Stimulated activated naive B cell treated with anti-CD40 and anti-IgM and Interleukin-4, amounts not matched to agents 10 μg/mL and 1 μg/mL and 100 μg/mL, for 72 hours (primary cell): Measurements from ENCODE around the gene ADAP1.

Experiments used
- ATAC-seq, 2 donors: fragments of 150-1000 bp; cut with Tn5 transposase; replicated peaks; 2 replicates each; pipeline ENCODE4 v1.10.0; 2021; ENCODE audit warnings: moderate library complexity in 1 of 2
- DNase-seq: peaks from one replicate; pipeline ENCODE4 v3.0.0; 2021
- H3K27ac Mint-ChIP-seq: one replicate; pipeline ENCODE4 v1.8.0; 2022; ENCODE audit warnings: mild to moderate bottlenecking, mixed read lengths
- H3K27me3 Mint-ChIP-seq, 2 donors: one replicate each; pipeline ENCODE4 v1.8.0; 2022; ENCODE audit warnings: mixed read lengths in 2 of 2
- H3K36me3 Mint-ChIP-seq, 2 donors: one replicate each; pipeline ENCODE4 v1.8.0; 2022; ENCODE audit warnings: mixed read lengths in 2 of 2, mild to moderate bottlenecking in 1 of 2
- H3K4me1 Mint-ChIP-seq, 2 donors: one replicate each; pipeline ENCODE4 v1.8.0; 2022; ENCODE audit warnings: mixed read lengths in 2 of 2, mild to moderate bottlenecking in 1 of 2
- H3K4me3 Mint-ChIP-seq, 2 donors: one replicate each; pipeline ENCODE4 v1.8.0; 2022; ENCODE audit warnings: mild to moderate bottlenecking in 2 of 2, mixed read lengths in 2 of 2, moderate library complexity in 1 of 2
- H3K9me3 Mint-ChIP-seq, 2 donors: one replicate each; pipeline ENCODE4 v1.8.0; 2022; ENCODE audit warnings: mixed read lengths in 2 of 2, mild to moderate bottlenecking in 1 of 2

The ADAP1 gene

GRCh38 chr7:974172-974571 is 19.7 kb upstream of the ADAP1 start:
- DNase-seq (no peak), ATAC-seq (no peak)
- Mint-ChIP-seq H3K9me3 (no peaks in the 10 kb centered on the region), H3K4me1 (peaks cover 24 to 48% of the 10 kb centered on the region in 2 donors), H3K27ac (peak overlapping the region; percentile 98), H3K36me3 (peaks cover 16 to 34% of the 10 kb centered on the region in 2 donors), H3K4me3 (peak overlapping the region; percentile 96 to 99), H3K27me3 (no peaks in the 10 kb centered on the region)

GRCh38 chr7:973312-973711 is 18.8 kb upstream of the ADAP1 start:
- peak overlapping the region; percentile 47 for H3K27ac Mint-ChIP-seq
- DNase-seq: no peak
- no peak for ATAC-seq
- H3K9me3 Mint-ChIP-seq: no peaks in the 10 kb centered on the region
- peak overlapping the region; percentile 17 to 55 for H3K4me3 Mint-ChIP-seq
- peaks cover 16 to 34% of the 10 kb centered on the region in 2 donors for H3K36me3 Mint-ChIP-seq
- no peaks in the 10 kb centered on the region for H3K27me3 Mint-ChIP-seq
- H3K4me1 Mint-ChIP-seq: peaks cover 24 to 52% of the 10 kb centered on the region in 2 donors

- Mint-ChIP-seq H3K9me3 (no peaks in the 10 kb centered on the region), H3K4me1 (peaks cover 21 to 52% of the 10 kb centered on the region in 2 donors), H3K36me3 (peaks cover 21 to 39% of the 10 kb centered on the region in 2 donors), H3K27ac (no peak overlapping the region), H3K27me3 (no peaks in the 10 kb centered on the region), H3K4me3 (no peak overlapping the region)
- ATAC-seq: no peak
- no peak for DNase-seq
Measured at GRCh38 chr7:972676-973309, 18.3 kb upstream of the ADAP1 start.

- Mint-ChIP-seq H3K27ac (no peak overlapping the region), H3K36me3 (peaks cover 28 to 46% of the 10 kb centered on the region in 2 donors), H3K27me3 (no peaks in the 10 kb centered on the region), H3K4me1 (peaks cover 24 to 50% of the 10 kb centered on the region in 2 donors), H3K9me3 (no peaks in the 10 kb centered on the region), H3K4me3 (no peak overlapping the region)
- DNase-seq (no peak), ATAC-seq (no peak)
Measured at GRCh38 chr7:972110-972509, 17.6 kb upstream of the ADAP1 start.

GRCh38 chr7:970744-971143 is 16.3 kb upstream of the ADAP1 start:
- Mint-ChIP-seq H3K27ac (no peak overlapping the region), H3K4me1 (peaks cover 32 to 63% of the 10 kb centered on the region in 2 donors), H3K36me3 (peaks cover 35 to 57% of the 10 kb centered on the region in 2 donors), H3K4me3 (no peak overlapping the region), H3K27me3 (no peaks in the 10 kb centered on the region), H3K9me3 (no peaks in the 10 kb centered on the region)
- DNase-seq (no peak), ATAC-seq (no peak)

- ATAC-seq (no peak), DNase-seq (no peak)
- H3K4me1 Mint-ChIP-seq: peaks cover 38 to 71% of the 10 kb centered on the region in 2 donors
- H3K9me3 Mint-ChIP-seq: no peaks in the 10 kb centered on the region
- H3K4me3 Mint-ChIP-seq: no peak overlapping the region
- H3K27me3 Mint-ChIP-seq: no peaks in the 10 kb centered on the region
- no peak overlapping the region for H3K27ac Mint-ChIP-seq
- peaks cover 35 to 60% of the 10 kb centered on the region in 2 donors for H3K36me3 Mint-ChIP-seq
Measured at GRCh38 chr7:969403-969802, 14.9 kb upstream of the ADAP1 start.

DNA sequence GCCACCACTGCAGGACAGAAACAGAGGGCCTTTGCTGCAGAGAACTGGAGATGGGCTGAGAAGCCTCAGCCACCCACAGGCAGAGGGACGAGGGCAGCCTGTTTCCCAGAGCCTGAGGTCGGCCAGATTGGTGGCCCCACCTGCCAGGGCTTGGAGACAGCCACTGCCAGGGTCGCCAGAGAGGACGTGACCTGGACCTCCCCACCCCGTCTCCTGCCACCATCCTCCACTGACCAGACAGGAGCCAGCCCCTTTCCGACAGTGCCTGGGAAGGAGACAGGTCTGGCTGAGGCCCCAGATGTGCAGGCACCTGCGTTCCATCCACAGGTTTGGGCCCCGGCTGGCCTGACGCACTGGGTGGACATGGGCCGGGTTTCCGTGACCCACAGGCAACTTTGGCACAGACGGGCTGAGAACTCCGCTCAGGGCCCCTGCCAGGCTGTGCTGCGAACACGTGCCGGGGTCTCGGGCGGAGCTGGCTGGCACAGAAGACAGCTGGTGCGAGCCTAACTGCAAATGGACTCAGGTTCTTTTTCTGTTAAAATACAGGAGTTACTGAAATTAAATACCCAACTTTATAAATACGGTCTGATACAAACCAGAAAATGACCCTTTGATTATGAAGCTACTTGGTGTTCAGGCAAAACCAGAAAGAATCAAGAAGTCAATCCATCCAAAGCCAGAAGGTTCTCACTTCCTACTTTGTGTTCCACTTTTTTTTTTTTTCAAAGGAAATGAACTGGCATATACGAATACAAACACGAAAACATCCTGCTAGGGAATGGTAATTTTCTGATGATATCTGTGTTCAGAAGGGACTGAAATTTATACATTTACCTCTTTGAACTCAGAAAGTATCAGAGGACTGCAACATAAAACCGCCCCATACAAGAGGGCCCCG is 14.0 kb upstream of the ADAP1 start:
- ATAC-seq (no peak), DNase-seq (no peak)
- H3K27ac Mint-ChIP-seq: peak overlapping the region; percentile 14
- H3K36me3 Mint-ChIP-seq: peaks cover 36 to 59% of the 10 kb centered on the region in 2 donors
- H3K9me3 Mint-ChIP-seq: no peaks in the 10 kb centered on the region
- H3K4me1 Mint-ChIP-seq: peaks cover 38 to 77% of the 10 kb centered on the region in 2 donors
- H3K4me3 Mint-ChIP-seq: no peak overlapping the region
- peaks cover 0 to 4% of the 10 kb centered on the region in 2 donors for H3K27me3 Mint-ChIP-seq

DNA sequence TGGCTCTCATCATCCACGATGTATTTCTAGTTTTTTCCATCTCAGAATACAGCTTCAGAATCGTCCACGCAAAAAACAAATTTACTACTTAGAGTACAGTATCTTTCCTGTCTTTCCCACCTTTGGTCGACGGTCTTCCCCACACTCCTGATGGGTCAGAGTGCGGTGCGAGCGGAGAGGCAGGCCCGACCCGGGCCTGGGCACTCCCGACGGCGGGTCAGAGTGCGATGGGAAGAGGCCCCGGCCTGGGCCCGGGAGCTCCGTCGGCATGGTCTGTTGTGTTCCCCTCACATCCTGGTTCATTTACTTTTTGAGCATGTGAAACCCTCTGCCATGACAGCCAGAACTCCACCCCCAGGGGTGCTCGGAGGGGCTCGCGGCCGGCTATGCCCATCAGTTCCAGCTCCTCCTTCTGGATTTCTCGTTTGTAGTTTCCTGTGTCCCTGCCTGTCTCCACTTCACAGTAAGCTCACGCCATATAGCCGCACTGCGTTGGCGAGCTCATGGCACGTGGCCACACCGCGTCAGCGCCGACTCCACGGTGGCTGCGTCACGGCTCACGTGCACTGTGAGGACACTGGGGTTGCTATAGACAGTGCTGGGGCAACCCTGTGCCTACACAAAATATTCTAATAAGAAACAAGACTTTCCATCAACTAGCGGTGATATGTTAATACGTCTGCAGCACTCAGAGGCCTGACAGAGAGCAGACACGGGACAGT is 13.0 kb upstream of the ADAP1 start:
- Mint-ChIP-seq H3K4me3 (no peak overlapping the region), H3K27me3 (peaks cover 0 to 9% of the 10 kb centered on the region in 2 donors), H3K36me3 (peaks cover 33 to 50% of the 10 kb centered on the region in 2 donors), H3K9me3 (no peaks in the 10 kb centered on the region), H3K27ac (peak overlapping the region; percentile 9), H3K4me1 (peaks cover 35 to 75% of the 10 kb centered on the region in 2 donors)
- ATAC-seq: no peak
- DNase-seq: no peak

DNA sequence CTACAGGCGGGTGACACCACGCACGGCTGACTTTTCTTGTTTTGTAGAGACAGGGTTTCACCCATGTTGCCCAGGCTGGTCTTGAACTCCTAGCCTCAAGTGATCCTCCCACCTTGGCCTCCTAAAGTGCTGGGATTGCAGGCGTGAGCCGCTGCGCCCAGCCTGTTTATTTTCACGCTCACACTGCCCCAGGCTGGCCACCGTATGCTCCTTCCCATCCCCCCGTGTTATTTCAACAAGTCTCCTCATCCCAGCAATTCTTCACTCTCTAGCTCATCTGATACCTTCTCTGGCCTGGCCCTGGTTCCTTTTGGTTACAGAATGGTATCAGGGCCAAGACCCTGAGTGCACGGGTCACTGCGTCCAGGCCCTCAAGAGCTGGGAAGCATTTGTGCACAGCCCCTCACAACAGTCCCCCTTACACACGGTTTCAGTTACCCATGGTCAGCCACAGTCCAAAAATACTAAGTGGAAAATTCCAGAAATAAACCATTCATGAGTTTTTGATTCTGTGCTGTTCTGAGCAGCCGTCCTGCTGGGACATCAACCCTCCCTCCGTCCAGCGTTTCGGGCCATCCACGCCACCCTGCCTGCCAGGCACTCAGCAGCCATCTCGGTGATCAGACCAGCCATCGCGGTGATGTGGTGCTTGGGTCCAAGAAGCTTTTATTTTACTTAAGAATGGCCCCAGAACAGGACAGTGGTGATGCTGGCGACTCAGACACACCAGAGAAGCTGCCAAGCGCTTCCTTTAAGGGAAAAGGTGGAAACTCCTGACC is 12.0 kb upstream of the ADAP1 start:
- H3K36me3 Mint-ChIP-seq: peaks cover 28 to 41% of the 10 kb centered on the region in 2 donors
- DNase-seq (no peak), ATAC-seq (no peak)
- peaks cover 7 to 18% of the 10 kb centered on the region in 2 donors for H3K27me3 Mint-ChIP-seq
- peak overlapping the region in 1 of 2 donors; percentile 33 for H3K4me3 Mint-ChIP-seq
- H3K9me3 Mint-ChIP-seq: peaks cover 0 to 1% of the 10 kb centered on the region in 2 donors
- peaks cover 31 to 66% of the 10 kb centered on the region in 2 donors for H3K4me1 Mint-ChIP-seq
- peak overlapping the region; percentile 26 for H3K27ac Mint-ChIP-seq

DNA sequence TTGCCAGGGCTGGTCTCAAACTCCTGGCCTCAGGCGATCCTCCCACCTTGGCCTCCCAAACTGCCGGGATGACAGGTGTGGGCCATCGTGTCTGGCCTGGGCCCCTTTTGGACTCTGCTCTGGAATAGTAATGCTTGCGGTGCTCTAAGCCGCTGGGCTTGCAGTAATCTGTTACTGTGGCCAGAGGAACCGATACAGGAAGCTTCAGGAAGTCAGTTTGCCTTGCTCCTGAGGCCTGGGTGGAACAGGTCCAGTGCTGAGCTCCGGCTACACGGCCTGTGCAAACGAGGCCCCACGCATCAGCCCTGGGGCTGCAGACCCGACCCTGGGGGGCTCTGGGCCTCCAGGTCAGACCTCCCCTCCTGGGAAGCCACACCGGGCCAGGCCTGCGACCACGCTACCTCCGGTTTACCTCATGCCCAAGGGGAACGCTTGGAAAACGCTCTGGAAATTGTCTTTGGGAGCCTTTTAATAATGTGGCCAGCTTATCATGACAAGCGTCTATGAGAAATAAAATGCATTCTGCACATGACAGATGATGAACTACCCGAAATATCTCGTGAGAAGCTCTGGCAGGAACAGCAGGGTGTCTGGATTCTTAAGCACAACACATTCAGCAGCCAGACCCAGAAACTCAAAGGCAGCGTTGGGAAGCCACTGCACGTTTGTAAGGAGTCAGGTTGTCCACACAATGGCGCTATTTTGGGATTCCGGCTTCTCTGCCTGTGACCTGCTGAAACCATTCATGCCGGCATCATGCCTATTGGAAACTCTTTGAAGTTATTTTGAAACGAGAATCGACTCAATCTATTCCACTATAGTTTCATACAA is 10.1 kb upstream of the ADAP1 start:
- Mint-ChIP-seq H3K36me3 (peaks cover 21 to 28% of the 10 kb centered on the region in 2 donors), H3K4me3 (no peak overlapping the region), H3K27ac (peak overlapping the region; percentile 33), H3K9me3 (peaks cover 0 to 1% of the 10 kb centered on the region in 2 donors), H3K4me1 (peaks cover 24 to 57% of the 10 kb centered on the region in 2 donors), H3K27me3 (peaks cover 8 to 18% of the 10 kb centered on the region in 2 donors)
- DNase-seq (no peak), ATAC-seq (peak; percentile 51 to 60)

DNA sequence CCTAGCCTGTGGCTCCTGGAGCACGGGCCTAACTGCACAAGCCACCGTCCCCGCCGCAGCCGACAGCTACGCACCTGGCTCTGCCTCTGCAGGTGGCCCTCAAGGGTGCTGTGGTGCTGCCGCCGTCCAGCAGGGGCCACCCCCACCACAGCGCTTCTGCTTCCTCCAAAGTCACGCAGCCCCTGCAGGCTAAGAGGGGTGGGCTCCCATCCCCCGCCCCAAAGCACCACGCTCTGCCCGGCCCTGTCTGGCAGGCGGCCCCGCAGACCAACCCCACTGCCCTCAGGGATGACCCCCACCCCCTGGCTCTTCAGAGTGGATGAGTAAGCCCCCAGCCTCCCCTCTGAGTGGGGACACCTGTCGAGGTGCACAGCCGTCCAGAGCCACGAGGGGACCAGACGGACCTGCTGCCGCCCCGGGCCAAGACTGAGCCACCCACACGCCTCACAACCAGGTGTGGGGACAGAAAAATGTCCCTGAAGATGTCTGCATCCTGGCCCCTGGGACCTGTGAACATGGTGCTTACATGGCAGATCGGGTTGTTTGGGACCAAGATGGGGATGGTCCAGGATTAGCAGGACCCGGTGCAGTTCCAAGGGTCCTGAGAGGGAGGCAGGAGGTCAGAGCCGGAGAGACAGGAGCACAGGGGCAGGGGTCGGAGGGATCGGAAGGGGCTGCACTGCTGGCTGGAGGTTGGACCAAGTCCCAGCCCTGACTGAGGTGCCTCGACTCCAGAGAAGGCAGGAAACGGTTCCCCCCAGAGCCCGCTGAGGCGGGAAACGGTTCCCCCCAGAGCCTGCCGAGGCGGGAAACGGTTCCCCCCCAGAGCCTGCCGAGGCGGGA is 9.0 kb upstream of the ADAP1 start:
- peak; percentile 7 to 61 for ATAC-seq
- H3K9me3 Mint-ChIP-seq: peaks cover 0 to 1% of the 10 kb centered on the region in 2 donors
- peaks cover 21 to 26% of the 10 kb centered on the region in 2 donors for H3K36me3 Mint-ChIP-seq

DNA sequence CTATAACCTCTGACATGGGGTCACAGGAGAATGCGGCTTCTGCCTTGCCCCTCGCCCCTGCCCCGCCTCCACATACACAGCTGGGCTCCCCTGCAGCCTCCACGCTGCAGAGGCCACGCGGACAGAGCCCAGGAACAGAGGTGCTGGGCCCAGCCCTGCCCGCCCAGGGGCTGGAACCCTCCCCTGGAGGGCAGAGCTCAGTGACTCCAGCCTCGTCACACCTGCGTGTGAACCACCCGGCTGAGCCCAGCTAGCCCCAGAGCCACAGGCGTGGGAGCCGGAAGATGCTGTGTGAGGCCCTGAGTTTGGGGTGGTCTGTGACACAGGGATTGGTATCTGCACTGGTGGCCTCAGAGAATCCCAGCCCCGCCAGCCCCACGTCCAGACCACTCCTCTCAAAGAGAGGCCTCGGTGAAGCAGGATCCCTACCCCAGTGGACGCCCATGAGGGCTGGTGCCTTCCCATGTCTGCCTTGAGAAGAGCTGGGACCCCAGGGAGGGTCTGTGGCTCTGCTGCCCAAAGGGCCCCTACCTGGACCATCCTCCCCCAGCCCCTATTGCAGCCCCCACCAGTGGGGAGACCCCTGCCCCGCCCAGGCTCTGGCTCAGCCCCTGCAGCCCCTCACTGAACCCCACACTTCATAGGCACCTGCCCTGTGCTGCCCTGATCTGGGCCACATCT is 8.1 kb upstream of the ADAP1 start:
- ATAC-seq (no peak), DNase-seq (no peak)
- H3K36me3 Mint-ChIP-seq: peaks cover 14 to 18% of the 10 kb centered on the region in 2 donors
- peaks cover 0 to 1% of the 10 kb centered on the region in 2 donors for H3K9me3 Mint-ChIP-seq
- no peak overlapping the region for H3K27ac Mint-ChIP-seq
- no peak overlapping the region for H3K4me3 Mint-ChIP-seq
- H3K27me3 Mint-ChIP-seq: peaks cover 8 to 18% of the 10 kb centered on the region in 2 donors
- H3K4me1 Mint-ChIP-seq: peaks cover 22 to 41% of the 10 kb centered on the region in 2 donors

More for the DNA sequence above, 9.0 kb upstream of the ADAP1 start:
- Mint-ChIP-seq H3K27me3 (peaks cover 8 to 18% of the 10 kb centered on the region in 2 donors), H3K4me3 (no peak overlapping the region), H3K27ac (peak overlapping the region; percentile 26), H3K4me1 (peaks cover 24 to 48% of the 10 kb centered on the region in 2 donors)
- DNase-seq: no peak
